Brain microvascular endothelial cell (primary cell): ENCODE data around the gene DMAC2.
"Not testable (repeated sequence)": the region's sequence is repeated elsewhere in the genome, so short reads cannot be mapped to it uniquely, and the experiment has no call there.

Source experiments
- DNase-seq: peaks from one replicate; pipeline ENCODE4 v3.0.0-alpha.2; 2020
- H3K27ac ChIP-seq: fragments of 250-450 bp; sonication (Bioruptor Pico); 2 replicates; pipeline ENCODE4 v1.5.1; 2020; ENCODE audit warnings: mild to moderate bottlenecking, moderate library complexity
- H3K27me3 ChIP-seq: fragments of 250-450 bp; sonication (Bioruptor Pico); replicated peaks from 2 replicates; pipeline ENCODE4 v1.5.1; 2020; ENCODE audit warnings: mild to moderate bottlenecking
- H3K36me3 ChIP-seq: fragments of 250-450 bp; sonication (Bioruptor Pico); replicated peaks from 2 replicates; pipeline ENCODE4 v1.5.1; 2020; ENCODE audit warnings: mild to moderate bottlenecking
- H3K4me3 ChIP-seq: 2 replicates; pipeline ENCODE4 v1.5.1; 2011; ENCODE audit warnings: low read depth, mild to moderate bottlenecking, control low read depth, low read length, moderate library complexity
- CTCF ChIP-seq: IDR thresholded peaks from 2 replicates; pipeline ENCODE4 v1.5.1; 2011; ENCODE audit warnings: low read depth, mild to moderate bottlenecking, moderate library complexity, low read length, control low read depth, inconsistent platforms; ENCODE audit errors: missing control alignments
- in situ Hi-C: cut with HindIII; loops from 2 replicates; pipeline ENCODE4 v1.10.0; 2017; ENCODE audit warnings: low sequenced_read_pairs, low pct_ligation_motif_present

The DMAC2 gene

GRCh38 chr19:41439441-41440222 lies at the start of gene DMAC2:
Gene DMAC2, minus strand, starts transcription at chr19:41439912. Its CDS starts 13 bp downstream, at chr19:41439899.
- no peaks in the 10 kb centered on the region for H3K27me3 ChIP-seq
- peak; percentile 62 for TF ChIP-seq CTCF
- in situ Hi-C loops, result no loop called here

GRCh38 chr19:41486953-41487352 lies 47.2 kb upstream of the DMAC2 start:
- DNase-seq, H3K4me3 ChIP-seq, in situ Hi-C loops, H3K36me3 ChIP-seq, H3K27me3 ChIP-seq, H3K27ac ChIP-seq: not testable (repeated sequence)

More at GRCh38 chr19:41439441-41440222, at the start of gene DMAC2:
- Histone ChIP-seq H3K27ac (peak within 1 kb of the TSS; percentile 68), H3K36me3 (no peaks in the 10 kb centered on the region), H3K4me3 (peak within 1 kb of the TSS; percentile 100)
- peak; percentile 98 for DNase-seq

DNA sequence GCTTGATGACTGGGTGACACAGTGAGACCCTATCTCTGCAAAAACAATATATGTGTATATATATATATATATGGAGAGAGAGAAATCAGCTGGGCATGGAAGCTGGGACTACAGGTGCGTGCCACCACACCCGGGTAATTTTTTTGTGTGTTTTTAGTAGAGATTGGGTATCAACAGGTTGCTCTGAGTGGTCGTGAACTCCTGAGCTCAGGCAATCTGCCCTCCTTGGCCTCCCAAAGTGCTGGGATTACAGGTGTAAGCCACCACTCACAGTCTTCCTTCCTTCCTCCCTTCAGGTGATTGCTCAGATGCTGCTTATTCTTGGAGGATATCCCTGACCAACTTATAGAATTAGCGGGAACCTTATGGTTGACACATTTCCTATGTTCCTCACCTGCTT lies 45.1 kb upstream of the DMAC2 start:
- TF ChIP-seq CTCF, result no peak
- in situ Hi-C loops, result no loop called here

GRCh38 chr19:41480336-41480735 lies 40.6 kb upstream of the DMAC2 start:
- Histone ChIP-seq H3K27ac (no peak overlapping the region), H3K36me3 (no peaks in the 10 kb centered on the region), H3K4me3 (no peak overlapping the region), H3K27me3 (no peaks in the 10 kb centered on the region)
- DNase-seq, result no peak
- TF ChIP-seq CTCF, result no peak
- in situ Hi-C loops, result no loop called here

More for the DNA sequence above, 45.1 kb upstream of the DMAC2 start:
- H3K36me3 ChIP-seq, result no peaks in the 10 kb centered on the region
- H3K27me3 ChIP-seq, result no peaks in the 10 kb centered on the region
- no peak overlapping the region for H3K4me3 ChIP-seq
- DNase-seq, result no peak
- no peak overlapping the region for H3K27ac ChIP-seq

DNA sequence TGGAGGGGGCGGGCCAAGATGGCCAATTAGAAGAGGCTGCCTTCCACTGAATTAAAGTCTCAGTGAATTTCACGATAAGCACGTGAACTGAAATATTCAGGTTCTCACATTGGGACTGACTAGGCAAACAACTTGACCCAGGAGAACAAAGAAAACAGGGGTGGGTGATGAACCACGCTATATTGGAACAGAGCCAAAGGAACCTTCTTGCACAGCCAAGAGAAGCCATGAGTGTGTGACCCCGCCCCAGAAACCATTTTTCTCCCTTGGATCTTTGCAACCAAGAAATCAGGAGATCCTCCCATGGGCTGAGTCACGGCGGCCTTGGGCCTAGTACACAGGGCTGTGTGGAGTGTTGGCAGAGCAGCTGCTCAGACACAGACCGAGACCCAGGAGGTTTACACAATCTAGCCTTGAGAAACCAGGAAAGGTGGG lies 40.1 kb upstream of the DMAC2 start:
- Histone ChIP-seq H3K27me3 (no peaks in the 10 kb centered on the region), H3K4me3 (no peak overlapping the region), H3K36me3 (no peaks in the 10 kb centered on the region), H3K27ac (no peak overlapping the region)
- in situ Hi-C loops, result no loop called here
- no peak for DNase-seq
- no peak for TF ChIP-seq CTCF

DNA sequence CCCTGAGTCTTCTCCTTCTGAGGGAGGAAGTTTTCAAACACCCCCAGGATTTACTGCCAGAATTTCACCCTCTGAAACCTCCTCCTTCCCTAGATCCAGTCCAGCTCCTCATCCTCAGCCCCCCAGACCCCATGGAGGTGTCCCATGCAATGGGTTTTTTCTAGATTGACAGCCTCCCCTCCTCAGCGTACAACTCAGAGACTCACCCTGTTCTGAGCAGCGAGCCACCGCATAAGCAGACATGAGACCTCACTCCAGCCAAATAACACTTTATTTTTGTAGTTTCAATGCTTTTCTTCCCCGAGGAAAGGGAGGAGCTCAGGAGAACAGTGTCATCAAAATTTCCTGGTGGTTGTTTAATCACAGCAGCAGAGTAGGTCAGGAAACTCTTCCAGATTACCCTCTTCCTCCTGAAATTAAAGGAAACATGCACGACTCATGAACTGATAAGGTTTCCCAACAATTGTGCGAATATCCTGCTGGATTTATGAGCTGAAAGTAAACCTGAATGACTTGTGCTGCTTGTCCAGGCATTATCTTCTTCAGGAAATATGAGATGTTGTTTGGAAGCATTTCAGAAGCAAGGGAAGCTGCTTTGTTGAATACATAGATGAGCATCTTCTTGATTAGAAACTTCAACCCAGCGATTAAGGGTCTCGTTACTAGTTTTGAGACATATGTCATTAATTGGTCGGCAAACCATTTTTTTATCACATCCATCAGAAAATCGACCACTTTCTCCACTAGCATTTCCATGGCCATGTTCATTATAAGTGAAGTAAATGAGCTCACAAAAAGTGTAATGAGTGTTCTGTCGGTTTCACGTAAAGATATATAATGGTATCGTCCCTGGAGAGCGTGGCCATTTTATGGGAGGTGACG lies 39.4 kb upstream of the DMAC2 start:
- in situ Hi-C loops, result no loop called here
- no peak for TF ChIP-seq CTCF
- Histone ChIP-seq H3K27me3 (no peaks in the 10 kb centered on the region), H3K4me3 (no peak overlapping the region), H3K36me3 (no peaks in the 10 kb centered on the region), H3K27ac (no peak overlapping the region)
- DNase-seq, result no peak
